ENCODE results near the gene MAN1A1.

Gene MAN1A1

DNA sequence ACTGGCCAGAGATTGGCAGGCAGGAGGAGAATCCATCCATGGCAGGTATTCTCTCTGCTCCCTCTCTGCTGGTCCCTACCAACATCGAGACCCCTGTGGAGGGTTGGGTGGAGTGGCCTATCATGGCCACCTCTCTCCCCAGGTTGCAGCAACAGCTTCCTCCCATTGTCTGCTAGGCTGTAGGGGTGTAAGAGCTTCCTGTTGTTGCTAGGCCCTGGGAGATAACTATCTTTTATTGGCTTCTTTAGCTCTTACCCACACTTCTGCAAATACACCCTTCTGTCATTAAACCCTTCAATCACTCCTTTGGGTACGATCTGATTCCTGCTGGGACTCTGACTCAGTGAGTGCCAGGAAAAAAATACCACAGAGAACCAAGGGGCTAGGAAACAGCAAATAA, 204.4 kb downstream of the MAN1A1 start:
- no peak overlapping the region for H3K27ac ChIP-seq (replicated peaks)
- no peak for TF ChIP-seq POLR2AphosphoS5 (IDR thresholded peaks at IDR 0.05; ENCODE audit: low read depth)
- TF ChIP-seq, protein P1, sequence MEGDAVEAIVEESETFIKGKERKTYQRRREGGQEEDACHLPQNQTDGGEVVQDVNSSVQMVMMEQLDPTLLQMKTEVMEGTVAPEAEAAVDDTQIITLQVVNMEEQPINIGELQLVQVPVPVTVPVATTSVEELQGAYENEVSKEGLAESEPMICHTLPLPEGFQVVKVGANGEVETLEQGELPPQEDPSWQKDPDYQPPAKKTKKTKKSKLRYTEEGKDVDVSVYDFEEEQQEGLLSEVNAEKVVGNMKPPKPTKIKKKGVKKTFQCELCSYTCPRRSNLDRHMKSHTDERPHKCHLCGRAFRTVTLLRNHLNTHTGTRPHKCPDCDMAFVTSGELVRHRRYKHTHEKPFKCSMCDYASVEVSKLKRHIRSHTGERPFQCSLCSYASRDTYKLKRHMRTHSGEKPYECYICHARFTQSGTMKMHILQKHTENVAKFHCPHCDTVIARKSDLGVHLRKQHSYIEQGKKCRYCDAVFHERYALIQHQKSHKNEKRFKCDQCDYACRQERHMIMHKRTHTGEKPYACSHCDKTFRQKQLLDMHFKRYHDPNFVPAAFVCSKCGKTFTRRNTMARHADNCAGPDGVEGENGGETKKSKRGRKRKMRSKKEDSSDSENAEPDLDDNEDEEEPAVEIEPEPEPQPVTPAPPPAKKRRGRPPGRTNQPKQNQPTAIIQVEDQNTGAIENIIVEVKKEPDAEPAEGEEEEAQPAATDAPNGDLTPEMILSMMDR (IDR thresholded peaks at IDR 0.05; ENCODE audit: insufficient read depth, low read length), result no peak
- H3K27me3 ChIP-seq (ENCODE audit: insufficient read depth, poor library complexity, severe bottlenecking), result no peaks in the 10 kb centered on the region
- H3K4me3 ChIP-seq (replicated peaks; ENCODE audit: insufficient read depth, low read length), result no peak overlapping the region
- DNase-seq (ENCODE audit: low read depth in 1 of 2, low spot score in 1 of 2), result no peak

DNA sequence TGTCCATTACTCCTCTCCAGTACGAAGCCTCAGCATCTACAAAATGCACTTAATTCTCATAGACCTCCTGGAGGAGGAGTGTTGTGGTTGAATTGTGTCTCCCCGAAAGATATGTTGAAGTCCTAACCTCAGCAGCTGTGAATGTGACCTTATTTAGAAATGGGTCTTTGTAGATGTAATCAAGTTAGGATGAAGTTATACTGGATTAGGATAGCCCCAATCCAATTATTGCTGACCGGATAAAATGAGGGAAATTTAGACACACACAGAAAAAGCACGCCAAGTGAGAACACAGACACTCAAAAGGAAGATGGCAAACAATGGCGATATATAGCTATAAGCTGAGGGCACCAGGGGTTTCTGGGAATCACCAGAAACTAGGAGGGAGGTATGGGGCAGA, 206.9 kb downstream of the MAN1A1 start:
- H3K4me3 ChIP-seq (replicated peaks; ENCODE audit: insufficient read depth, low read length), result no peak overlapping the region

DNA sequence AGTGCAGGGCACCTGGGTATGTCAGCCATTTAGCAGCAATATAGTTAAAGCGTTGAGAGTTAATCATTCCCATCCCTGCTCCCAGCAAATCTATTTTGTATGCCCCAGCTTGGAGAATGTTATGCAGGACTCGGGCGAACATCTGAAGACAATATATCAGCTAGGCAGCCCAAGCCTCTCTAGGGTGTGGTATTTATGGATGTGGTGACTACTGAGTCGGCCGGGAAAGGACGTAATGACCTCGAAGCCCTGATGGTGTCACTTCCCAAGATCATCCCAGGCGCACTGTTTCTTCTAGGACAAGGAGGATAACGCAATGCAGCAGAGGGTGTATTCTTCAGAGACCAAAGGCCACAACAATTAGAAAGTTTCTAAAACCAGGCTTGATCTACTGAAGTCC, 207.5 kb downstream of the MAN1A1 start:
- Histone ChIP-seq H3K4me3 (replicated peaks; ENCODE audit: insufficient read depth, low read length) (no peak overlapping the region), H3K27me3 (ENCODE audit: insufficient read depth, poor library complexity, severe bottlenecking) (no peaks in the 10 kb centered on the region), H3K27ac (replicated peaks) (no peak overlapping the region)
- no peak for DNase-seq (ENCODE audit: low read depth in 1 of 2, low spot score in 1 of 2)
- TF ChIP-seq, protein P2, sequence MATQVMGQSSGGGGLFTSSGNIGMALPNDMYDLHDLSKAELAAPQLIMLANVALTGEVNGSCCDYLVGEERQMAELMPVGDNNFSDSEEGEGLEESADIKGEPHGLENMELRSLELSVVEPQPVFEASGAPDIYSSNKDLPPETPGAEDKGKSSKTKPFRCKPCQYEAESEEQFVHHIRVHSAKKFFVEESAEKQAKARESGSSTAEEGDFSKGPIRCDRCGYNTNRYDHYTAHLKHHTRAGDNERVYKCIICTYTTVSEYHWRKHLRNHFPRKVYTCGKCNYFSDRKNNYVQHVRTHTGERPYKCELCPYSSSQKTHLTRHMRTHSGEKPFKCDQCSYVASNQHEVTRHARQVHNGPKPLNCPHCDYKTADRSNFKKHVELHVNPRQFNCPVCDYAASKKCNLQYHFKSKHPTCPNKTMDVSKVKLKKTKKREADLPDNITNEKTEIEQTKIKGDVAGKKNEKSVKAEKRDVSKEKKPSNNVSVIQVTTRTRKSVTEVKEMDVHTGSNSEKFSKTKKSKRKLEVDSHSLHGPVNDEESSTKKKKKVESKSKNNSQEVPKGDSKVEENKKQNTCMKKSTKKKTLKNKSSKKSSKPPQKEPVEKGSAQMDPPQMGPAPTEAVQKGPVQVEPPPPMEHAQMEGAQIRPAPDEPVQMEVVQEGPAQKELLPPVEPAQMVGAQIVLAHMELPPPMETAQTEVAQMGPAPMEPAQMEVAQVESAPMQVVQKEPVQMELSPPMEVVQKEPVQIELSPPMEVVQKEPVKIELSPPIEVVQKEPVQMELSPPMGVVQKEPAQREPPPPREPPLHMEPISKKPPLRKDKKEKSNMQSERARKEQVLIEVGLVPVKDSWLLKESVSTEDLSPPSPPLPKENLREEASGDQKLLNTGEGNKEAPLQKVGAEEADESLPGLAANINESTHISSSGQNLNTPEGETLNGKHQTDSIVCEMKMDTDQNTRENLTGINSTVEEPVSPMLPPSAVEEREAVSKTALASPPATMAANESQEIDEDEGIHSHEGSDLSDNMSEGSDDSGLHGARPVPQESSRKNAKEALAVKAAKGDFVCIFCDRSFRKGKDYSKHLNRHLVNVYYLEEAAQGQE (IDR thresholded peaks at IDR 0.05; ENCODE audit: insufficient replicate concordance, low read depth), result no peak
- TF ChIP-seq GABPA (IDR thresholded peaks at IDR 0.05; ENCODE audit: low read depth), result no peak

More for the DNA sequence above, 206.9 kb downstream of the MAN1A1 start:
- no peak for DNase-seq (ENCODE audit: low read depth in 1 of 2, low spot score in 1 of 2)
- TF ChIP-seq GABPA (IDR thresholded peaks at IDR 0.05; ENCODE audit: low read depth) (no peak), POLR2AphosphoS5 (IDR thresholded peaks at IDR 0.05; ENCODE audit: low read depth) (no peak), SPI1 (IDR thresholded peaks at IDR 0.05; ENCODE audit: borderline replicate concordance, low read depth) (no peak)
- TF ChIP-seq, protein P1 (IDR thresholded peaks at IDR 0.05; ENCODE audit: insufficient read depth, low read length), result no peak
- TF ChIP-seq, protein P2 (IDR thresholded peaks at IDR 0.05; ENCODE audit: insufficient replicate concordance, low read depth), result no peak
- H3K27ac ChIP-seq (replicated peaks), result no peak overlapping the region
- no peaks in the 10 kb centered on the region for H3K27me3 ChIP-seq (ENCODE audit: insufficient read depth, poor library complexity, severe bottlenecking)

DNA sequence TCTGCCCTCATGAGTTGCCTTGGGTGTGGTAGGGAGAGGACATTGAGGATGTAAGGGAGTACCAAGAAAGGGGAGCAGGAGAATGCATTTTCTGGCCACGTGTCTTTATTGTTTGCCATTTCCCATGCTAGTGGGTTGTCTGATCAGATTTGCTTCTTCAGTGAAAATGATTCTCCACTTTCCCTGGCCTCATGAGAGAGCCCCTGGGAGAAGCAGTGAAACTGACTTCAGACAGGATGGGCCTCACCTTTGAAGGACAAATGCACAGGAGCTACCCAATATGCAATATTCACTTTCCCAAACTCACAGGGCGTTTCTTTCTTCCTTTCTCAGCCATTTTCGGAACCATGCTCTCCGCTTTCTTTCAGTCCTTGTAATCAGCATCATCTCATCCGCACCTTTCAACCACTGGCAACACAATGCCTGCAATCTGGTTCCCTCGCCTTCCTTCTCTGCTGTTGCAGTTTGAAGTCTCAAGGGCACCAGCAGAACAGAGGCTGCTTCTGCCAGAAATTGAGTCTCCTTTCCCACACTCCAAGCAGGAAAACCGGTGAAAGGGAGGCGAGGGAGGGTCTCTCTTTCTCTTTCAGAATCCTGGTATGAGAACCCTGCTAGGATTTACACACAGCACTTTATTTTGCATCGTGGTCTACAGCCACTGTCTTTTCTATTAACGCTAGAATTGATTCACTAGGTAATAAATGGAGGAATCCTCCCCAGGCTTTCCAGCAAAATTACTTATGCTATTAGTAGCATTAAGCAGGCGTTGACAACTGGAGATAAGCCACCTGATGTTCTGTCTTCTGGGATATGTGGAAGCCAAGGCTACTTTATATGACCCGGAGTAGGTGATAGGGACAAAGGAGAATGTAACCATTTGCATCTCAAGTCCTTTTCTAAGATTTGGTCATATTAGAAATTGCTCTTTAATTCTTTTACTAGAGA, 209.1 kb downstream of the MAN1A1 start:
- TF ChIP-seq GABPA (IDR thresholded peaks at IDR 0.05; ENCODE audit: low read depth) (no peak), POLR2AphosphoS5 (IDR thresholded peaks at IDR 0.05; ENCODE audit: low read depth) (no peak), SPI1 (IDR thresholded peaks at IDR 0.05; ENCODE audit: borderline replicate concordance, low read depth) (no peak)
- TF ChIP-seq, protein P2 (IDR thresholded peaks at IDR 0.05; ENCODE audit: insufficient replicate concordance, low read depth), result no peak
- TF ChIP-seq, protein P1 (IDR thresholded peaks at IDR 0.05; ENCODE audit: insufficient read depth, low read length), result no peak
- H3K27ac ChIP-seq (replicated peaks), result no peak overlapping the region

More for the DNA sequence above, 209.1 kb downstream of the MAN1A1 start:
- no peak overlapping the region for H3K4me3 ChIP-seq (replicated peaks; ENCODE audit: insufficient read depth, low read length)
- no peaks in the 10 kb centered on the region for H3K27me3 ChIP-seq (ENCODE audit: insufficient read depth, poor library complexity, severe bottlenecking)
- DNase-seq (ENCODE audit: low read depth in 1 of 2, low spot score in 1 of 2), result no peak

Measured in HL-60 (cell line).